ENCODE results near the gene MITF. TPM values are rescaled to one million over a fixed set of nuclear protein-coding genes. Genes with fewer than 3 reads are reported as not detected.

The MITF gene
- total RNA-seq, 2 donors from 2014 or later = 0.23 TPM; not detected in 1

- ATAC-seq = no peak
- Mint-ChIP-seq H3K36me3 (no peaks in the 10 kb centered on the region), H3K27ac (no peak overlapping the region), H3K9me3 (no peaks in the 10 kb centered on the region)
- no peak for DNase-seq (ENCODE audit: low spot score in 2 of 2)
Observed at GRCh38 chr3:69961706-69962439, 222.6 kb downstream of the MITF start.

- no peak for ATAC-seq
Observed at GRCh38 chr3:69963643-69964042, 224.4 kb downstream of the MITF start.

GRCh38 chr3:69967156-69967555 is 227.9 kb downstream of the MITF start:
- DNase-seq (ENCODE audit: low spot score in 2 of 2) = no peak
- ATAC-seq = no peak
- H3K9me3 Mint-ChIP-seq = no peaks in the 10 kb centered on the region
- H3K27ac Mint-ChIP-seq = no peak overlapping the region
- no peaks in the 10 kb centered on the region for H3K36me3 Mint-ChIP-seq

More at GRCh38 chr3:69963643-69964042, 224.4 kb downstream of the MITF start:
- no peaks in the 10 kb centered on the region for H3K36me3 Mint-ChIP-seq
- no peaks in the 10 kb centered on the region for H3K9me3 Mint-ChIP-seq
- H3K27ac Mint-ChIP-seq = no peak overlapping the region
- DNase-seq (ENCODE audit: low spot score in 2 of 2) = no peak

GRCh38 chr3:69970827-69971226 is 231.6 kb downstream of the MITF start:
- peaks cover 2 to 5% of the 10 kb centered on the region in 2 donors for H3K9me3 Mint-ChIP-seq

GRCh38 chr3:69972672-69973071 is 233.4 kb downstream of the MITF start:
- Mint-ChIP-seq H3K9me3 (peaks cover 2 to 9% of the 10 kb centered on the region in 2 donors), H3K36me3 (peaks cover 0 to 6% of the 10 kb centered on the region in 2 donors), H3K27ac (no peak overlapping the region)
- no peak for DNase-seq (ENCODE audit: low spot score in 2 of 2)
- no peak for ATAC-seq

More at GRCh38 chr3:69970827-69971226, 231.6 kb downstream of the MITF start:
- ATAC-seq = no peak
- no peak for DNase-seq (ENCODE audit: low spot score in 2 of 2)
- H3K36me3 Mint-ChIP-seq = no peaks in the 10 kb centered on the region
- no peak overlapping the region for H3K27ac Mint-ChIP-seq

- Mint-ChIP-seq H3K36me3 (peaks cover 13 to 14% of the 10 kb centered on the region in 2 donors), H3K9me3 (peaks cover 10 to 20% of the 10 kb centered on the region in 2 donors), H3K27ac (no peak overlapping the region)
- no peak for DNase-seq (ENCODE audit: low spot score in 2 of 2)
- ATAC-seq = no peak
Observed at GRCh38 chr3:69976021-69976420, 236.8 kb downstream of the MITF start.

GRCh38 chr3:69983546-69984265 is 244.4 kb downstream of the MITF start:
- H3K27ac Mint-ChIP-seq = peak overlapping the region in 1 of 2 donors; percentile 22
- ATAC-seq (peak; percentile 36 to 97), DNase-seq (ENCODE audit: low spot score in 2 of 2) (peak in 1 of 2 donors; percentile 3)
- peaks cover 3 to 21% of the 10 kb centered on the region in 2 donors for H3K9me3 Mint-ChIP-seq
- peaks cover 0 to 9% of the 10 kb centered on the region in 2 donors for H3K36me3 Mint-ChIP-seq

- ATAC-seq = no peak
Observed at GRCh38 chr3:69985266-69985665, 246.0 kb downstream of the MITF start.

GRCh38 chr3:69986419-69986818 is 247.2 kb downstream of the MITF start:
- ATAC-seq (no peak), DNase-seq (ENCODE audit: low spot score in 2 of 2) (no peak)
- Mint-ChIP-seq H3K36me3 (no peaks in the 10 kb centered on the region), H3K27ac (no peak overlapping the region), H3K9me3 (peaks cover 0 to 10% of the 10 kb centered on the region in 2 donors)

More at GRCh38 chr3:69985266-69985665, 246.0 kb downstream of the MITF start:
- no peak for DNase-seq (ENCODE audit: low spot score in 2 of 2)
- peaks cover 0 to 4% of the 10 kb centered on the region in 2 donors for H3K36me3 Mint-ChIP-seq
- H3K27ac Mint-ChIP-seq = no peak overlapping the region
- H3K9me3 Mint-ChIP-seq = peaks cover 0 to 15% of the 10 kb centered on the region in 2 donors

GRCh38 chr3:69987833-69988232 is 248.6 kb downstream of the MITF start:
- DNase-seq (ENCODE audit: low spot score in 2 of 2) (no peak), ATAC-seq (no peak)
- H3K27ac Mint-ChIP-seq = no peak overlapping the region
- H3K36me3 Mint-ChIP-seq = no peaks in the 10 kb centered on the region
- peaks cover 0 to 6% of the 10 kb centered on the region in 2 donors for H3K9me3 Mint-ChIP-seq

GRCh38 chr3:69993757-69994156 is 254.5 kb downstream of the MITF start:
- no peaks in the 10 kb centered on the region for H3K9me3 Mint-ChIP-seq
- no peak overlapping the region for H3K27ac Mint-ChIP-seq
- no peak for DNase-seq (ENCODE audit: low spot score in 2 of 2)
- H3K36me3 Mint-ChIP-seq = no peaks in the 10 kb centered on the region
- ATAC-seq = no peak

- DNase-seq (ENCODE audit: low spot score in 2 of 2) (no peak), ATAC-seq (no peak)
- H3K36me3 Mint-ChIP-seq = no peaks in the 10 kb centered on the region
- H3K27ac Mint-ChIP-seq = no peak overlapping the region
- peaks cover 0 to 5% of the 10 kb centered on the region in 2 donors for H3K9me3 Mint-ChIP-seq
Observed at GRCh38 chr3:69994919-69995318, 255.7 kb downstream of the MITF start.

GRCh38 chr3:69997631-69998307 is 258.5 kb downstream of the MITF start:
- DNase-seq (ENCODE audit: low spot score in 2 of 2) (no peak), ATAC-seq (no peak)
- H3K36me3 Mint-ChIP-seq = no peaks in the 10 kb centered on the region
- peaks cover 0 to 5% of the 10 kb centered on the region in 2 donors for H3K9me3 Mint-ChIP-seq
- no peak overlapping the region for H3K27ac Mint-ChIP-seq

GRCh38 chr3:69998759-69999139 is 259.5 kb downstream of the MITF start:
- no peak for DNase-seq (ENCODE audit: low spot score in 2 of 2)
- ATAC-seq = no peak
- Mint-ChIP-seq H3K9me3 (peaks cover 0 to 5% of the 10 kb centered on the region in 2 donors), H3K27ac (peak overlapping the region in 1 of 2 donors; percentile 85), H3K36me3 (no peaks in the 10 kb centered on the region)

- H3K27ac Mint-ChIP-seq = peak within 1 kb of the TSS in 1 of 2 donors; percentile 85
- DNase-seq (ENCODE audit: low spot score in 2 of 2) (no peak), ATAC-seq (no peak)
- H3K36me3 Mint-ChIP-seq = no peaks in the 10 kb centered on the region
- H3K9me3 Mint-ChIP-seq = peaks cover 0 to 5% of the 10 kb centered on the region in 2 donors
Observed at GRCh38 chr3:69999140-70000027, 260.1 kb downstream of the MITF start, which contains the start of gene SAMMSON. Gene SAMMSON (plus strand): TSS chr3:69999733.

- DNase-seq (ENCODE audit: low spot score in 2 of 2) (no peak), ATAC-seq (no peak)
- no peak overlapping the region for H3K27ac Mint-ChIP-seq
- peaks cover 0 to 5% of the 10 kb centered on the region in 2 donors for H3K9me3 Mint-ChIP-seq
- no peaks in the 10 kb centered on the region for H3K36me3 Mint-ChIP-seq
Observed at GRCh38 chr3:70000028-70000410, 260.8 kb downstream of the MITF start.

Measured in activated naive CD4-positive, alpha-beta T cell treated with anti-CD3 and anti-CD28 coated beads, Interleukin-2, amount 50 U/mL, for 72 hours (primary cell).